Neural crest cell (in vitro differentiated cells): Measurements from ENCODE around the gene FOXC1. TPM values are rescaled to one million over a fixed set of nuclear protein-coding genes. Genes with fewer than 3 reads are reported as not detected.

ENCODE experiments used
- DNase-seq: peaks from one replicate; pipeline ENCODE4 v3.0.0; 2021; ENCODE audit warnings: low read depth, mixed read lengths, low spot score
- H3K27ac Mint-ChIP-seq: one replicate; pipeline ENCODE4 v1.8.0; 2021; ENCODE audit warnings: mild to moderate bottlenecking, mixed read lengths; ENCODE audit not compliant: unreplicated experiment
- H3K27me3 Mint-ChIP-seq: 2 replicates; pipeline ENCODE4 v1.8.0; 2021; ENCODE audit warnings: low read depth, mild to moderate bottlenecking, mixed read lengths
- H3K36me3 Mint-ChIP-seq: 2 replicates; pipeline ENCODE4 v1.8.0; 2021; ENCODE audit warnings: low read depth, mild to moderate bottlenecking, mixed read lengths
- H3K4me1 Mint-ChIP-seq: 2 replicates; pipeline ENCODE4 v1.8.0; 2021; ENCODE audit warnings: mixed read lengths
- H3K4me3 Mint-ChIP-seq: one replicate; pipeline ENCODE4 v1.8.0; 2021; ENCODE audit warnings: mild to moderate bottlenecking, mixed read lengths
- H3K9me3 Mint-ChIP-seq: 2 replicates; pipeline ENCODE4 v1.8.0; 2021; ENCODE audit warnings: mixed read lengths
- CTCF ChIP-seq: fragments of 200-600 bp; sonication (generic); conservative IDR thresholded peaks from 2 replicates; pipeline ENCODE4 v1.5.0; 2021; ENCODE audit warnings: antibody characterized with exemption, mild to moderate bottlenecking
- total RNA-seq: library from RNA; stranded (reverse); gene quantifications from 2 replicates; pipeline ENCODE4 v1.2.1, GENCODE V29; 2021

Gene FOXC1
- total RNA-seq, 1 donor from 2014 or later = 1.7 TPM

GRCh38 chr6:1604158-1605003 is 5.3 kb upstream of the FOXC1 start:
- Mint-ChIP-seq H3K27ac (no peak overlapping the region), H3K4me3 (peak overlapping the region; percentile 79), H3K9me3 (no peaks in the 10 kb centered on the region), H3K27me3 (peaks cover 73% of the 10 kb centered on the region), H3K4me1 (peaks cover 31% of the 10 kb centered on the region), H3K36me3 (no peaks in the 10 kb centered on the region)
- peak; percentile 82 for DNase-seq
- TF ChIP-seq CTCF = peak; percentile 99

- peak overlapping the region; percentile 73 for H3K4me3 Mint-ChIP-seq
- no peaks in the 10 kb centered on the region for H3K9me3 Mint-ChIP-seq
- H3K36me3 Mint-ChIP-seq = no peaks in the 10 kb centered on the region
- no peak for TF ChIP-seq CTCF
- no peak for DNase-seq
- peaks cover 31% of the 10 kb centered on the region for H3K4me1 Mint-ChIP-seq
- H3K27me3 Mint-ChIP-seq = peaks cover 72% of the 10 kb centered on the region
- H3K27ac Mint-ChIP-seq = no peak overlapping the region
Measured at GRCh38 chr6:1605004-1605892, 4.5 kb upstream of the FOXC1 start.

GRCh38 chr6:1605893-1606779 is 3.6 kb upstream of the FOXC1 start:
- Mint-ChIP-seq H3K4me1 (peaks cover 34% of the 10 kb centered on the region), H3K9me3 (no peaks in the 10 kb centered on the region), H3K27me3 (peaks cover 72% of the 10 kb centered on the region), H3K4me3 (peak overlapping the region; percentile 77), H3K27ac (no peak overlapping the region), H3K36me3 (no peaks in the 10 kb centered on the region)
- TF ChIP-seq CTCF = no peak
- no peak for DNase-seq

- Mint-ChIP-seq H3K27ac (no peak overlapping the region), H3K36me3 (peaks cover 2% of the 10 kb centered on the region), H3K4me1 (peaks cover 37% of the 10 kb centered on the region), H3K4me3 (peak overlapping the region; percentile 77), H3K9me3 (no peaks in the 10 kb centered on the region), H3K27me3 (peaks cover 73% of the 10 kb centered on the region)
- TF ChIP-seq CTCF = no peak
- no peak for DNase-seq
Measured at GRCh38 chr6:1606780-1607515, 2.8 kb upstream of the FOXC1 start.
